HL-60/S4 treated with phorbol 12-myristate 13-acetate at 8.2 ng/mL for 4 days and 3 days (cell line): ENCODE measurements around the gene RAP2B.
"Not testable (repeated sequence)": the region's sequence is repeated elsewhere in the genome, so short reads cannot be mapped to it uniquely, and the experiment has no call there.

Source experiments
- in situ Hi-C: fragments of 300-500 bp; cut with MboI; formaldehyde crosslinking; loops from 2 replicates; pipeline ENCODE4 v1.15.0; 2022; ENCODE audit warnings: low sequenced_read_pairs

Gene RAP2B

GRCh38 chr3:153161714-153162512, at the start of gene RAP2B:
TSS of gene RAP2B (plus strand) at chr3:153162226. CDS start at chr3:153162694, 468 bp downstream.
- in situ Hi-C loops, result no loop called here

- in situ Hi-C loops, result no loop called here
Observed at GRCh38 chr3:153113541-153113940, 48.5 kb upstream of the RAP2B start.

DNA sequence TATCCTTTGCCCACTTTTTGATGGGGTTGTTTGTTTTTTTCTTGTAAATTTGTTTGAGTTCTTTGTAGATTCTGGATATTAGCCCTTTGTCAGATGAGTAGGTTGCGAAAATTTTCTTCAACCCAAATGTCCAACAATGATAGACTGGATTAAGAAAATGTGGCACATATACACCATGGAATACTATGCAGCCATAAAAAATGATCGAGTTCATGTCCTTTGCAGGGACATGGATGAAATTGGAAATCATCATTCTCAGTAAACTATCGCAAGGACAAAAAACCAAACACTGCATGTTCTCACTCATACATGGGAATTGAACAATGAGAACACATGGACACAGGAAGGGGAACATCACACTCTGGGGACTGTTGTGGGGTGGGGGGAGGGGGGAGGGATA, 47.8 kb upstream of the RAP2B start:
- in situ Hi-C loops, result not testable (repeated sequence)

- in situ Hi-C loops, result no loop called here
Observed at GRCh38 chr3:153115326-153115725, 46.7 kb upstream of the RAP2B start.

DNA sequence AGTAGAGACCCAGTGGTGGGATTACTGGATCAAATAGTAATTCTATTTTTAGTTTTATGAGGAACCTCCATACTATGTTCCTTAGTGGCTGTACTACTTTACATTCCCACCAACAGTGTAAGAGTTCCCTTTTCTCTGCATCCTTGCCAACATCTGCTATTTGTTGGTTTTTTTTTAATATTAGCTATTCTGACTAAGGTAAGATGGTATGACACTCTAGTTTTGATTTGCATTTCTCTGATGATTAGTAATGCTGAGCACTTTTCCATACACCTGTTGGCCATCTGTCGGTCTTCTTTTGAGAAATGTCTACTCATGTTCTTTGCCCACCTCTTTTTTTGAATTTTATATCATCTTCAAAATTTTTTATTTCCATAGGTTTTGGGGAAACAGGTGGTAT, 34.2 kb upstream of the RAP2B start:
- in situ Hi-C loops, result no loop called here

DNA sequence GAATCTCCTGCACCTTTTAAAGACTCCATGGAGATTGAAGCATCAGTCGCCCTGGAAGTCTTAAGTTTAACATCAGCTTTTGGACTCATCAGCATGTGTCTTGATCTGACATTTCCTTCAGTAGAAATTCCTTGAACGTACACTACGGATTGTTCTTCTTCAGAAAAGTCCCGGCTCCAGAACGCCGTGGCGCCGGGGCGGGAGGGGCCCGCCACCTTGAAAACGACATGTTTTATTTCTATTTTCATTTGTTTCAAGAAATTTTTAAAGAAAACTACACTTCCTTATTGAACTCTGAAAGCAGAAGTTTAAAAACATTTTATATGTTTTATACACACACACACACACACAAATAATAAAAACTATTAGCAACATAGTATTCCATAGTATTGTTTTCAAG, 32.6 kb upstream of the RAP2B start:
- in situ Hi-C loops, result no loop called here

DNA sequence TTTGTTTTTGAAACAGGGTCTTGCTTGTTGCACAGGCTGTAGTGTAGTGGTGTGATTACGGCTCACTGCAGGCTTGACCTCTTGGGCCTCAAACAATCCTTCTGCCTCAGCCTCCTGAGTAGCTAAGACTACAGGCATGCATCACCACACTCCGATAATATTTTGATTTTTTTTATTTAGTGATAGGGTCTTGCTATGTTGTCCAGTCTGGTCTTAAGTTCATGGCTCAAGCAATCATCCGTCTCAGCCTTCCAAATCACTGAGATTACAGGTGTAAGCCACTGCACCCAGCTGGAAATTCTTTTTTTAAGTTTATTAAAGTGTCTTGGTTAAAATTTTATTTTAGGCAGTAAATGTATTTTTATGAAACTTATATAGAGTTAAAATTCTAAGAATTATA, 32.2 kb upstream of the RAP2B start:
- in situ Hi-C loops, result no loop called here

DNA sequence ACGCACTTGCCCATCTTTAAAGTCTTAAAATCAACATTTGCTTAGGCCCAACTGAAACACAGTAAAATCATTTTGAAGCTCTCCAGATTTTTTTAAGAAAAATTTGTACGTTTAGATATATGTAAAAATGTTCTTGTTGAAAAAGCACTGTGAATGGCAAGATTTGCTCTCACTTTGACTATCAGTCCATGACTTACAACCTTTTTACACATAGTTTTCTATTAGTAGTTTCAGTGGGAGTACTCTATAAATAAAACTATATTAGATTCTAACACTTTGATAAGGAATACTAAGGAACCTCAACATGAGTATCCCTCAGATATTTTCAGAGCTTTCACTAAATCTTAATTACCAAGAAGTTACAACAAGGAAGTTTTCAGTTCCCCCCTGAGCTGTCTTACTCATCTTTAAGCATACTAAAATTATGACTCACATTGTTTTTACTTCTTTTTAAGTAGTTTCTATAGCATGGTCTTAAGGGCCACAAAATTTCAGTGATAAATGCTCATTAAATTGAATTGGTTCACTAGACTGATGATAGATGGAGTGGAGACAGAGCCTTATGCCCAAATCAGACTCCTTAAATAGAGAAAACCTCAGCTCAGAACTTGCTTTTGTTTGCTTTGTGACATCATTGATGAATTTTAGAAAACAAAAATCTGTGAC, 31.6 kb upstream of the RAP2B start:
- in situ Hi-C loops, result no loop called here

- in situ Hi-C loops, result no loop called here
Observed at GRCh38 chr3:153137626-153138025, 24.4 kb upstream of the RAP2B start.

- in situ Hi-C loops, result no loop called here
Observed at GRCh38 chr3:153138276-153139210, 23.5 kb upstream of the RAP2B start.

DNA sequence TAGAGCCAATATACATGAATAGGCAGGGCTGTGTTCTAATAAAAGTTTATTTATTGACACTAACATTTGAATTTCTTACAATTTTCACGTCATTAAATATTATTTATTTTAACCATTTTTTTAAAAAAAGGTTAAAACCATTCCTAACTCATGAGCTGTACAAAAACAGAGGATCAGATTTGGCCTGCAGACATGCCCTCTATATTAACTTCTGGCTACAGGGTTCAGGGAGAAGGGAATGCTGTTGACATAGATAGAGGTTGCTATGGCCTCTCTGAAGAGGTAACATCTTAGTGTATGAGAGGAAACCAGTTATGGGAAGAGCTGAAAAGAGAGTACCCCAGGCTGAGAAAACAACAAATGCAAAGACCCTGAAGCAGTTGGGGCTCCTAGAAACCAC, 19.1 kb upstream of the RAP2B start:
- in situ Hi-C loops, result no loop called here

DNA sequence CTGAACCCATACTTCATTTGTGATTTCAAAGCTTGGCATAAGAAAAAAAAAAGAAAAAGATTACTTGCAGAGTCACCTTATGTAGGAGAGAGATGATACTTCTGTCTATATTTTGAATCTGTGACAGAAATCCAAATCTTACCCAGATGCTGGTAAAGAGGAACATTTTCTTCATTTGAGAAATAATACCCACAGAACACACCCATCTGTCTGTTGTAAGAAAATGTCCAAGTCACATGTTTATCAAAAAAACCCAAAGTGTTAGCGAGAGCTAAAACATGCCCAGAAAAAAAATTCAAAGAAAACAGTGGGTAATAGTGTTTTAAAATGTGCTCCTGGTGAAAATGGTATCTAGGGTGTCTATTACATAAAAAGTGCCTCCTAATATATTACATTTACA, 18.0 kb upstream of the RAP2B start:
- in situ Hi-C loops, result no loop called here

GRCh38 chr3:153144779-153145178, 17.2 kb upstream of the RAP2B start:
- in situ Hi-C loops, result no loop called here

DNA sequence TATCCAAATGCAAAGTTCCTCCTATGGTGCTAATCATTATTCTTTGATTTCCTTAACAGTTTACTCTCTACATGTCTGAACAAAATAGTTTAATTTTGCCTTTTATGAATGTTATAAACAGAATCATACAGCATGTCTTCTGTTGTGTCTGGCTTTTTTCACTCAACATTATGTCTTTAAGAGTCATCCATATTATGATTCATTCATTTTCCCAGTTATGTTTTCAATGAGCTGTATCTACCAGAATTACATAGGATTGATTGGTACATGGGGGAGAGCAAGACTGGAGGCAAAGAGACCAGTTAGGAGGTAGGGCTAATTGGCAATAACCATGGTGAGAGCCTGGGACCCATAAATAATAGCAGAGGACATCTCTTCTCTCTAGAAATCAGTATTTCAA, 16.6 kb upstream of the RAP2B start:
- in situ Hi-C loops, result no loop called here

- in situ Hi-C loops, result no loop called here
Observed at GRCh38 chr3:153146191-153147053, 15.6 kb upstream of the RAP2B start.

DNA sequence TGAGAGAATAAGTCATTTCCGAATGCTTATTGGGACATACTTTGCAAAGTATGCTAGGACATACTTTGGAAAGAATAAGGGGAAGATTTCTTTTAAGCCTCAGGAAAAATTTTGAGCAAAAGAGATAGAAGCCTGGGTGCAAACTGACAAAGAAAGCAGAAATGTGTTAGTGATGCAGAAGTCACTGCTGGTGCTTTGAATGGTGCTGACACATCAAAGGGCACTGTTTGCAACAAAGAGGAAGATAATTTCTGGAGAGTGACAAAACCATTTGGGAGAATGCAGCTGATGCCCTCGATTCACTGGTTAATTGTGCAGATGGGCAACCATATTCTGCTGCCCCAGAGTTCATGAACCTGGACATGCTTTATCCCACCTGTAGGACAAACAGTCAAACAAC, 11.0 kb upstream of the RAP2B start:
- in situ Hi-C loops, result no loop called here

- in situ Hi-C loops, result not testable (repeated sequence)
Observed at GRCh38 chr3:153155786-153156185, 6.2 kb upstream of the RAP2B start.

DNA sequence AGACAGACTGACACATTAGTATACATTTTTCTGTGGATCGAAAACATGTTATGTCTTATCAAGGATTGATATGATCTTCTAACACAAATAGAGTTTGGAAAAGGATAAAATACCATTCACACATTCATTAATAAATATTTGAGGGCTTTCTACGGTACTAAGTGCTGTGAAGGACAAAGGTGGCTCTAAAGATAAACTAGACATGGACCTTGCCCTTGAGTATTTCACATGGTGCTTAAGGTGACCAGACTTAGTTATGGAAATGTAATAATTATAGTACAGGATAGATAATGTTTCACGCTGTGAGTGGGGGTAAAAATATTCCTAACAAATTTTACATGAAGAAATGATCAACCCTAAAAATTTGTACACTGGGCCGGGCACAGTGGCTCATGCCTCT, 3.8 kb upstream of the RAP2B start:
- in situ Hi-C loops, result no loop called here

GRCh38 chr3:153158961-153159735, 2.9 kb upstream of the RAP2B start:
- in situ Hi-C loops, result no loop called here
